GM12878 (cell line): ENCODE measurements around the gene EFNB2. TPM values are rescaled to one million over a fixed set of nuclear protein-coding genes. Genes with fewer than 3 reads are reported as not detected.

Experiments used
- ATAC-seq: fragments of 200-7000 bp; cut with Tn5 transposase; 3 replicates; pipeline ENCODE4 v1.9.1; 2020; ENCODE audit warnings: mild to moderate bottlenecking, moderate library complexity
- BruUV-seq: library from RNA; stranded (reverse); fragments of 400-500 nt; replicated peaks from 2 replicates; lab custom pipeline; 2021; lab: Mats Ljungman, UMichigan
- CTCF ChIA-PET: fragments of 300-600 bp; sonication (Branson Sonifier 250); formaldehyde crosslinking; extraction: SDS; loops from one replicate; lab custom pipeline; 2021; ENCODE audit warnings: inconsistent platforms; lab: Yijun Ruan, JAX
- POLR2A ChIA-PET: fragments of 350-600 bp; formaldehyde crosslinking; extraction: SDS; loops from one replicate; lab custom pipeline; 2021; ENCODE audit warnings: inconsistent platforms; lab: Charles Lee
- RAD21 ChIA-PET: fragments of 300-600 bp; sonication (Branson Sonifier 250); formaldehyde crosslinking; loops from one replicate; lab custom pipeline; 2023; ENCODE audit warnings: antibody characterized with exemption; ENCODE audit not compliant: unreplicated experiment; lab: Charles Lee
- SMC1A ChIA-PET: fragments of 300-600 bp; sonication (Branson Sonifier 250); formaldehyde crosslinking; loops from one replicate; lab custom pipeline; 2023; ENCODE audit not compliant: unreplicated experiment, uncharacterized antibody; lab: Charles Lee
- DNase-seq: peaks from one replicate; pipeline ENCODE4 v3.0.0-alpha.2; 2011; ENCODE audit warnings: low read depth, low spot score
- FAIRE-seq: peaks from 3 replicates; lab custom pipeline; 2011; peaks lifted over from hg19 to GRCh38; lab: Jason Lieb, UNC
- H2AFZ ChIP-seq: 2 replicates; pipeline ENCODE4 v1.6.0; 2011; ENCODE audit warnings: low read depth, low read length, control low read depth; ENCODE audit not compliant: control insufficient read depth
- H3K27ac ChIP-seq: 2 replicates; pipeline ENCODE4 v1.5.1; 2011; ENCODE audit warnings: control low read depth; ENCODE audit not compliant: control insufficient read depth, insufficient read depth
- H3K27me3 ChIP-seq, 2 experiments: replicated peaks in 1 of 2; 2 replicates each; pipeline versions ENCODE4 v1.6.0 to v1.6.1; 2011; ENCODE audit warnings: low read length in 1 of 2; ENCODE audit not compliant: control insufficient read depth in 2 of 2, insufficient read depth in 2 of 2
- H3K36me3 ChIP-seq, 2 experiments: 2 replicates each; pipeline ENCODE4 v1.5.1; 2011; ENCODE audit warnings: low read length in 1 of 2; ENCODE audit not compliant: control insufficient read depth in 2 of 2, insufficient read depth in 2 of 2
- H3K4me1 ChIP-seq: 2 replicates; pipeline ENCODE4 v1.6.1; 2011; ENCODE audit warnings: mild to moderate bottlenecking, low read length, moderate library complexity, mixed read lengths; ENCODE audit not compliant: control insufficient read depth, insufficient read depth
- H3K4me2 ChIP-seq: 2 replicates; pipeline ENCODE4 v1.6.0; 2011; ENCODE audit warnings: control low read depth; ENCODE audit not compliant: control insufficient read depth, insufficient read depth
- H3K4me3 ChIP-seq: fragments of 200-600 bp; sonication (generic); 2 replicates; pipeline ENCODE4 v1.5.1; 2016
- H3K79me2 ChIP-seq: 2 replicates; pipeline ENCODE4 v1.6.0; 2011; ENCODE audit warnings: low read length; ENCODE audit not compliant: control insufficient read depth, insufficient read depth
- H3K9ac ChIP-seq: 2 replicates; pipeline ENCODE4 v1.8.0; 2011; ENCODE audit warnings: low read length, control low read depth, mixed read lengths; ENCODE audit not compliant: control insufficient read depth, insufficient read depth
- H3K9me3 ChIP-seq: replicated peaks from 3 replicates; pipeline ENCODE4 v1.5.1; 2011; ENCODE audit warnings: mild to moderate bottlenecking, low read length; ENCODE audit not compliant: control insufficient read depth, insufficient read depth
- H4K20me1 ChIP-seq: 2 replicates; pipeline ENCODE4 v1.6.0; 2011; ENCODE audit not compliant: control insufficient read depth, insufficient read depth
- GATAD2B ChIP-seq: fragments of 450-650 bp; conservative IDR thresholded peaks from 2 replicates; pipeline ENCODE4 v1.6.1; 2017; ENCODE audit warnings: low read depth, mild to moderate bottlenecking, moderate library complexity
- IKZF1 ChIP-seq: fragments of 450-650 bp; conservative IDR thresholded peaks from 2 replicates; pipeline ENCODE4 v1.6.1; 2017; ENCODE audit warnings: antibody characterized with exemption, mild to moderate bottlenecking
- IKZF2 ChIP-seq, 2 experiments: fragments of 450-650 bp; IDR thresholded peaks; 2 replicates each; pipeline ENCODE4 v1.6.1; 2017; ENCODE audit warnings: mild to moderate bottlenecking in 2 of 2, moderate library complexity in 2 of 2
- MEF2B ChIP-seq: fragments of 450-650 bp; IDR thresholded peaks from 2 replicates; pipeline ENCODE4 v1.6.1; 2018; ENCODE audit warnings: mild to moderate bottlenecking, moderate library complexity; ENCODE audit not compliant: partially characterized antibody, poor library complexity, severe bottlenecking
- RUNX3 ChIP-seq: IDR thresholded peaks from 2 replicates; pipeline ENCODE4 v1.6.1; 2012; ENCODE audit warnings: low read length, inconsistent platforms
- SMAD5 ChIP-seq: IDR thresholded peaks from 2 replicates; pipeline ENCODE4 v1.6.1; 2016; ENCODE audit warnings: antibody characterized with exemption, low read depth
- SPI1 ChIP-seq: IDR thresholded peaks from 2 replicates; pipeline ENCODE4 v1.6.1; 2011; ENCODE audit warnings: low read depth, mild to moderate bottlenecking, low read length, moderate library complexity, borderline replicate concordance; ENCODE audit not compliant: insufficient read depth
- TBL1XR1 ChIP-seq: IDR thresholded peaks from 2 replicates; pipeline ENCODE4 v1.6.1; 2012; ENCODE audit warnings: low read depth, low read length, improper control_type of control experiment
- WGBS: methylation state at CpG from one replicate; pipeline ENCODE4 v1.1.6; 2016; ENCODE audit warnings: low lambda C conversion rate; ENCODE audit not compliant: insufficient replicate concordance, insufficient coverage; ENCODE audit errors: missing lambda C conversion rate; 5-methylcytosine and 5-hydroxymethylcytosine counted together
- in situ Hi-C: fragments of 300-500 bp; cut with MboI; formaldehyde crosslinking; loops from 9 replicates; pipeline ENCODE4 v1.14.3; 2018; ENCODE audit warnings: mixed read lengths
- intact Hi-C: fragments of 100-400 bp; cut with micrococcal nuclease; formaldehyde crosslinking; loops from one replicate; pipeline ENCODE4 v1.14.2; 2022; ENCODE audit not compliant: unreplicated experiment
- polyA plus RNA-seq, 11 experiments: library from polyadenylated mRNA; depleted of rRNA in 4 of 11; unstranded in 6 of 11; stranded (reverse) in 5 of 11; fragments of >200 nt; fragmentation: Nextera tagmentation in 4 of 11; fragmentation: Illumina TruSeq in 1 of 11; extraction: Ambion mirVana in 4 of 11; extraction: Trizol in 1 of 11; gene quantifications; 1 replicate in 1 of 11; 2 replicates in 10 of 11; pipeline versions ENCODE4 v1.2.1 to v1.2.3, GENCODE V29; 2011 to 2016; ENCODE audit warnings: inconsistent platforms in 2 of 11, missing spikeins in 2 of 11, low read depth in 1 of 11
- total RNA-seq, 4 experiments: library from RNA; depleted of rRNA in 3 of 4; stranded (reverse); fragments of >200 nt in 3 of 4; fragmentation: Illumina TruSeq in 1 of 4; extraction: Trizol in 1 of 4; gene quantifications; 2 replicates each; pipeline versions ENCODE4 v1.2.1 to v1.2.3, GENCODE V29; 2013 to 2021
- TF ChIP-seq, protein P1 (sequence below): fragments of 450-650 bp; IDR thresholded peaks from 2 replicates; pipeline ENCODE4 v1.6.1; 2017; ENCODE audit warnings: mild to moderate bottlenecking, low read depth, inconsistent platforms; ENCODE audit not compliant: poor library complexity, severe bottlenecking
- TF ChIP-seq, protein P2 (sequence below): IDR thresholded peaks from 2 replicates; pipeline ENCODE4 v1.6.1; 2012; ENCODE audit warnings: mild to moderate bottlenecking, low read depth, low read length

Gene EFNB2
- total and polyA plus RNA-seq, 10 of the 15 experiments (the other 5 are each of a cell fraction or from before 2014, with no cell fraction given) = 0.12 to 1.5 (median 0.31) TPM; not detected in 1

DNA sequence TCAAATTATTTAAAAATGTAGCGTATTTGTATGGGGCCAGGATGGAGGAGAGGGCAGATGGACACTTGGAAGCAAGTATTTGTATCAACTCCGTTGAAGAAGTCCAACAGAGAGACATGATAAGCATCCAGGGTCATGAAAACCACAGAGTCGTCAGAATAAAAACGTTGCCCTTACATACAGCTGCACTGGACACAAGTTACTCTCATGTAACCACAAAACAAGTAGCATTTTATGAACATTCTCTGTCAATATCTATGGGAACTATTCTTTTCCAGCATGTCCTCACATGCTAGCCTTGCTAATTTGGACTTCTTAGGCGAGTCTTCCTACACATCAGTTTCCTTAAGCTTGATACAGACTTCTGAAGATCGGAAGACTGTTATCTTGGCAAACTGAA lies 35.0 kb downstream of the EFNB2 start (continued):
- TF ChIP-seq, protein P1, sequence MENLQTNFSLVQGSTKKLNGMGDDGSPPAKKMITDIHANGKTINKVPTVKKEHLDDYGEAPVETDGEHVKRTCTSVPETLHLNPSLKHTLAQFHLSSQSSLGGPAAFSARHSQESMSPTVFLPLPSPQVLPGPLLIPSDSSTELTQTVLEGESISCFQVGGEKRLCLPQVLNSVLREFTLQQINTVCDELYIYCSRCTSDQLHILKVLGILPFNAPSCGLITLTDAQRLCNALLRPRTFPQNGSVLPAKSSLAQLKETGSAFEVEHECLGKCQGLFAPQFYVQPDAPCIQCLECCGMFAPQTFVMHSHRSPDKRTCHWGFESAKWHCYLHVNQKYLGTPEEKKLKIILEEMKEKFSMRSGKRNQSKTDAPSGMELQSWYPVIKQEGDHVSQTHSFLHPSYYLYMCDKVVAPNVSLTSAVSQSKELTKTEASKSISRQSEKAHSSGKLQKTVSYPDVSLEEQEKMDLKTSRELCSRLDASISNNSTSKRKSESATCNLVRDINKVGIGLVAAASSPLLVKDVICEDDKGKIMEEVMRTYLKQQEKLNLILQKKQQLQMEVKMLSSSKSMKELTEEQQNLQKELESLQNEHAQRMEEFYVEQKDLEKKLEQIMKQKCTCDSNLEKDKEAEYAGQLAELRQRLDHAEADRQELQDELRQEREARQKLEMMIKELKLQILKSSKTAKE = no peak

DNA sequence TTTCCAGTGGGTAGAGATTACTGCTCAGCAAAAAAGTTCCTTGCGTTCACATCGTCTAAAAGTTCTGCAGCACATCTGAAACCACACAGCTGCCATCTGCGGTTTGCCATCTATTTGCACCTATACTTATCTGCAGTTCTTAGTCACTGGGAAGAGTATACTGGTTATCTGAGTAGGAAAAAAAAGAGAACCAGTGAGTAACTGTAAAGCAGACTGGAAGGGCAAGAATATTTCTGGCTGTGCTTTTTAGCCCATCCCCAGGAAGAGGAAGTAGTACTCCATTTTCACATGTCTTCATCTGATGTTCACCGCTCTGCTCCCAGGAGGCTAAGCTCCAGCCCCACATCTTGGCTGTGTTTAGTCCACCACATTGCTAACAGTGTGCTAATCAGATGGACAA lies 35.6 kb downstream of the EFNB2 start:
- ATAC-seq = peak; percentile 80

More for the DNA sequence above, 35.6 kb downstream of the EFNB2 start:
- peak; percentile 15 for DNase-seq
- no peaks in the 10 kb centered on the region for H3K9me3 ChIP-seq
- peak; percentile 69 for TF ChIP-seq RUNX3
- TF ChIP-seq SMAD5 = no peak
- TF ChIP-seq SPI1 = 0 out of 2 replicates have a peak, but pooled peaks have one; percentile 7
- TF ChIP-seq, protein P2, sequence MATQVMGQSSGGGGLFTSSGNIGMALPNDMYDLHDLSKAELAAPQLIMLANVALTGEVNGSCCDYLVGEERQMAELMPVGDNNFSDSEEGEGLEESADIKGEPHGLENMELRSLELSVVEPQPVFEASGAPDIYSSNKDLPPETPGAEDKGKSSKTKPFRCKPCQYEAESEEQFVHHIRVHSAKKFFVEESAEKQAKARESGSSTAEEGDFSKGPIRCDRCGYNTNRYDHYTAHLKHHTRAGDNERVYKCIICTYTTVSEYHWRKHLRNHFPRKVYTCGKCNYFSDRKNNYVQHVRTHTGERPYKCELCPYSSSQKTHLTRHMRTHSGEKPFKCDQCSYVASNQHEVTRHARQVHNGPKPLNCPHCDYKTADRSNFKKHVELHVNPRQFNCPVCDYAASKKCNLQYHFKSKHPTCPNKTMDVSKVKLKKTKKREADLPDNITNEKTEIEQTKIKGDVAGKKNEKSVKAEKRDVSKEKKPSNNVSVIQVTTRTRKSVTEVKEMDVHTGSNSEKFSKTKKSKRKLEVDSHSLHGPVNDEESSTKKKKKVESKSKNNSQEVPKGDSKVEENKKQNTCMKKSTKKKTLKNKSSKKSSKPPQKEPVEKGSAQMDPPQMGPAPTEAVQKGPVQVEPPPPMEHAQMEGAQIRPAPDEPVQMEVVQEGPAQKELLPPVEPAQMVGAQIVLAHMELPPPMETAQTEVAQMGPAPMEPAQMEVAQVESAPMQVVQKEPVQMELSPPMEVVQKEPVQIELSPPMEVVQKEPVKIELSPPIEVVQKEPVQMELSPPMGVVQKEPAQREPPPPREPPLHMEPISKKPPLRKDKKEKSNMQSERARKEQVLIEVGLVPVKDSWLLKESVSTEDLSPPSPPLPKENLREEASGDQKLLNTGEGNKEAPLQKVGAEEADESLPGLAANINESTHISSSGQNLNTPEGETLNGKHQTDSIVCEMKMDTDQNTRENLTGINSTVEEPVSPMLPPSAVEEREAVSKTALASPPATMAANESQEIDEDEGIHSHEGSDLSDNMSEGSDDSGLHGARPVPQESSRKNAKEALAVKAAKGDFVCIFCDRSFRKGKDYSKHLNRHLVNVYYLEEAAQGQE = no peak
- TF ChIP-seq TBL1XR1 = no peak
- TF ChIP-seq MEF2B = peak; percentile 34
- TF ChIP-seq IKZF1 = peak; percentile 61
- TF ChIP-seq IKZF2 (IDR thresholded peaks at IDR 0.05) = peak; percentile 30 to 37; a peak in 2 of 4 replicates
- TF ChIP-seq GATAD2B = no peak
- TF ChIP-seq, all 136 proteins: peak for 5
- BruUV-seq = no TSS peak
- in situ Hi-C loops (no loop called here), intact Hi-C loops (no loop called here)
- Histone ChIP-seq H3K27me3 (no peaks in the 10 kb centered on the region), H3K9ac (no peak overlapping the region), H2AFZ (no peak overlapping the region; the same call in 1 of the 2 replicates), H3K36me3 (no peaks in the 10 kb centered on the region), H3K4me2 (peak overlapping the region; percentile 6), H3K4me3 (no peak overlapping the region), H4K20me1 (no peaks in the 10 kb centered on the region), H3K79me2 (no peaks in the 10 kb centered on the region), H3K4me1 (no peaks in the 10 kb centered on the region), H3K27ac (no peak overlapping the region)
- POLR2A ChIA-PET = no interaction called here
- WGBS = 0% methylated on average over 4 of the region's 4 CpGs
- SMC1A ChIA-PET = interaction anchor here (0.6 to 0.7 kb wide), 2 partner anchors 37 to 113 kb away, joined by 3 read pairs; no protein-coding TSS in a partner anchor
- no peak for FAIRE-seq
- CTCF ChIA-PET = no interaction called here
- RAD21 ChIA-PET = interaction anchor here (1.0 kb wide), 1 partner anchor 947 kb away, joined by 3 read pairs; no protein-coding TSS in a partner anchor
